Activated CD4-positive, alpha-beta memory T cell treated with anti-CD3 and anti-CD28 coated beads, Interleukin-2, amount 10 ng/mL, durations not matched to agents 7 days and 5 days (primary cell): ENCODE data around the gene KLF13. TPM values are rescaled to one million over a fixed set of nuclear protein-coding genes. Genes with fewer than 3 reads are reported as not detected.

Experiments
- CTCF ChIA-PET: fragments of 350-600 bp; sonication (Branson Sonifier 250); formaldehyde crosslinking; loops from one replicate; lab custom pipeline; 2021; ENCODE audit warnings: antibody characterized with exemption, inconsistent platforms; lab: Charles Lee
- POLR2A ChIA-PET: fragments of 350-600 bp; sonication (Branson Sonifier 250); formaldehyde crosslinking; loops from one replicate; lab custom pipeline; 2021; ENCODE audit warnings: antibody characterized with exemption; lab: Charles Lee
- DNase-seq: peaks from one replicate; pipeline ENCODE4 v3.0.0-alpha.2; 2020
- H3K27ac Mint-ChIP-seq: one replicate; pipeline ENCODE4 v1.8.0; 2021; ENCODE audit warnings: mild to moderate bottlenecking, mixed read lengths
- H3K27me3 Mint-ChIP-seq: one replicate; pipeline ENCODE4 v1.8.0; 2021; ENCODE audit warnings: mixed read lengths
- H3K36me3 Mint-ChIP-seq: one replicate; pipeline ENCODE4 v1.8.0; 2021; ENCODE audit warnings: low read depth, mixed read lengths
- H3K4me1 Mint-ChIP-seq: one replicate; pipeline ENCODE4 v1.8.0; 2021; ENCODE audit warnings: mixed read lengths
- H3K4me3 Mint-ChIP-seq: one replicate; pipeline ENCODE4 v1.8.0; 2021; ENCODE audit warnings: mild to moderate bottlenecking, mixed read lengths
- H3K9me3 Mint-ChIP-seq: one replicate; pipeline ENCODE4 v1.8.0; 2021; ENCODE audit warnings: mixed read lengths
- total RNA-seq, 2 experiments: library from RNA; stranded (reverse); gene quantifications; one replicate each; pipeline ENCODE4 v1.2.3, GENCODE V29; 2021

KLF13 gene
- total RNA-seq, 2 experiments from 2014 or later = 199 TPM

DNA sequence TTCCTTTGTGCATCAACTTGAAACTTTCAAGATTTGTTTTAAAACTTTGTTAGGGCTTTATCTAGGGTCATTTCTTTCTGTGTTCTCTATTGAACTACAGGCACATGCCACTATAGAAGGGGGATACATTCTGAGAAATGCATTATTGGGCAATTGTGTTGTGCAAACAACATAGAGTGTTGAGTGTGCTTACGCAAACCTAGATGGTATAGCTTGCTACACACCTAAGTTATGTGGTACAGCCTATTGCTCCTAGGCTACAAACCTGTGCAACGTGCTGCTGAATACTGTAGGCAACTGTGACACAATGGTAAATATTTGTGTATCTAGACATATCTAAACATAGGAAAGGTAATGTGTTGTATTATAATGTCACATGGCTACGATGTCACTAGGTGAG is 33.0 kb upstream of the KLF13 start:
- Mint-ChIP-seq H3K4me3 (no peak overlapping the region), H3K36me3 (no peaks in the 10 kb centered on the region), H3K27me3 (peaks cover 54% of the 10 kb centered on the region), H3K9me3 (peaks cover 3% of the 10 kb centered on the region), H3K4me1 (no peaks in the 10 kb centered on the region), H3K27ac (no peak overlapping the region)
- ChIA-PET POLR2A (no interaction called here), CTCF (no interaction called here)
- DNase-seq = no peak

- no peaks in the 10 kb centered on the region for H3K4me1 Mint-ChIP-seq
- peak; percentile 9 for DNase-seq
- CTCF ChIA-PET = no interaction called here
- H3K4me3 Mint-ChIP-seq = no peak overlapping the region
- no peaks in the 10 kb centered on the region for H3K9me3 Mint-ChIP-seq
- no peaks in the 10 kb centered on the region for H3K36me3 Mint-ChIP-seq
- no peak overlapping the region for H3K27ac Mint-ChIP-seq
- H3K27me3 Mint-ChIP-seq = peaks cover 52% of the 10 kb centered on the region
- POLR2A ChIA-PET = no interaction called here
Observed at GRCh38 chr15:31294067-31294466, 32.6 kb upstream of the KLF13 start.

GRCh38 chr15:31295658-31296057 is 31.0 kb upstream of the KLF13 start:
- Mint-ChIP-seq H3K27ac (no peak overlapping the region), H3K27me3 (peaks cover 48% of the 10 kb centered on the region), H3K9me3 (no peaks in the 10 kb centered on the region), H3K36me3 (no peaks in the 10 kb centered on the region), H3K4me1 (no peaks in the 10 kb centered on the region), H3K4me3 (no peak overlapping the region)
- peak; percentile 9 for DNase-seq
- ChIA-PET POLR2A (no interaction called here), CTCF (no interaction called here)

GRCh38 chr15:31296219-31296645 is 30.4 kb upstream of the KLF13 start:
- no peak overlapping the region for H3K27ac Mint-ChIP-seq
- ChIA-PET POLR2A (no interaction called here), CTCF (no interaction called here)
- H3K4me3 Mint-ChIP-seq = no peak overlapping the region
- H3K36me3 Mint-ChIP-seq = no peaks in the 10 kb centered on the region
- no peak for DNase-seq
- H3K4me1 Mint-ChIP-seq = no peaks in the 10 kb centered on the region
- no peaks in the 10 kb centered on the region for H3K9me3 Mint-ChIP-seq
- peaks cover 44% of the 10 kb centered on the region for H3K27me3 Mint-ChIP-seq

GRCh38 chr15:31296646-31297574 is 29.7 kb upstream of the KLF13 start:
- Mint-ChIP-seq H3K9me3 (no peaks in the 10 kb centered on the region), H3K27me3 (peaks cover 38% of the 10 kb centered on the region), H3K4me1 (no peaks in the 10 kb centered on the region), H3K27ac (no peak overlapping the region), H3K36me3 (no peaks in the 10 kb centered on the region), H3K4me3 (no peak overlapping the region)
- ChIA-PET POLR2A (no interaction called here), CTCF (no interaction called here)
- peak; percentile 12 for DNase-seq

GRCh38 chr15:31297575-31298456 is 28.8 kb upstream of the KLF13 start:
- Mint-ChIP-seq H3K27me3 (peaks cover 29% of the 10 kb centered on the region), H3K4me1 (peaks cover 3% of the 10 kb centered on the region), H3K4me3 (no peak overlapping the region), H3K9me3 (no peaks in the 10 kb centered on the region), H3K36me3 (no peaks in the 10 kb centered on the region), H3K27ac (no peak overlapping the region)
- DNase-seq = peak; percentile 9
- ChIA-PET POLR2A (interaction anchor here (2.2 kb wide), 1 partner anchor 28 kb away, joined by 6 read pairs; the partner anchor contains the start of gene KLF13), CTCF (no interaction called here)

DNA sequence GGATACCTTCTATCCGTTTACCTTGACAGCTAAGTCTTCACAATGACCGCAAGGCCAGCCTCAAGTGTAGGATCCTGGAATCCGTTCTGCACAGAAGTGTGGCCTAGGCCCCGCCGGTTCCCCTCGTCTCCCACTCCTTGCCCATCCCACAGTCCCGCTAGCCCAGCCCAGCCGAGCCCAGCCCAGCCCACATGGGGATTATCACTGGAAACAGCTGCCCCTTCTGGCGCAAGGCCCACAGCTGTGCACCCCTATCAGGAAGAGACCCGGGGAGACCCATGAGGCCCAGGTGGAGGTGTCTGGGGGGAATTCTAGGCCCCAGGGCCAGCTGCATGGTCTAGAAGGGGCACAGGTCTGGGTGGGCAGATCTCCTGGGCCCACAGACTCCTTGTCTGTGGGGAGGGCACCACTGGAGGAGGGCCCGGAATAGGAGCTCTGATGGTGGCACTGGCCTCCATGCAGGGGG is 27.9 kb upstream of the KLF13 start:
- Mint-ChIP-seq H3K27ac (no peak overlapping the region), H3K36me3 (no peaks in the 10 kb centered on the region), H3K4me3 (no peak overlapping the region), H3K9me3 (no peaks in the 10 kb centered on the region), H3K4me1 (peaks cover 12% of the 10 kb centered on the region), H3K27me3 (peaks cover 19% of the 10 kb centered on the region)
- CTCF ChIA-PET = no interaction called here
- POLR2A ChIA-PET = interaction anchor here (1.1 to 2.2 kb wide), 2 partner anchors 13 to 27 kb away, joined by 3 to 6 read pairs; partner anchors contain the start of gene KLF13
- peak; percentile 9 for DNase-seq

- no peak overlapping the region for H3K27ac Mint-ChIP-seq
- no peaks in the 10 kb centered on the region for H3K9me3 Mint-ChIP-seq
- CTCF ChIA-PET = no interaction called here
- no peak overlapping the region for H3K4me3 Mint-ChIP-seq
- H3K36me3 Mint-ChIP-seq = no peaks in the 10 kb centered on the region
- POLR2A ChIA-PET = interaction anchor here (2.2 kb wide), 1 partner anchor 26 kb away, joined by 6 read pairs; the partner anchor contains the start of gene KLF13
- H3K4me1 Mint-ChIP-seq = peaks cover 16% of the 10 kb centered on the region
- DNase-seq = peak; percentile 8
- H3K27me3 Mint-ChIP-seq = peaks cover 14% of the 10 kb centered on the region
Observed at GRCh38 chr15:31300208-31300661, 26.4 kb upstream of the KLF13 start.

DNA sequence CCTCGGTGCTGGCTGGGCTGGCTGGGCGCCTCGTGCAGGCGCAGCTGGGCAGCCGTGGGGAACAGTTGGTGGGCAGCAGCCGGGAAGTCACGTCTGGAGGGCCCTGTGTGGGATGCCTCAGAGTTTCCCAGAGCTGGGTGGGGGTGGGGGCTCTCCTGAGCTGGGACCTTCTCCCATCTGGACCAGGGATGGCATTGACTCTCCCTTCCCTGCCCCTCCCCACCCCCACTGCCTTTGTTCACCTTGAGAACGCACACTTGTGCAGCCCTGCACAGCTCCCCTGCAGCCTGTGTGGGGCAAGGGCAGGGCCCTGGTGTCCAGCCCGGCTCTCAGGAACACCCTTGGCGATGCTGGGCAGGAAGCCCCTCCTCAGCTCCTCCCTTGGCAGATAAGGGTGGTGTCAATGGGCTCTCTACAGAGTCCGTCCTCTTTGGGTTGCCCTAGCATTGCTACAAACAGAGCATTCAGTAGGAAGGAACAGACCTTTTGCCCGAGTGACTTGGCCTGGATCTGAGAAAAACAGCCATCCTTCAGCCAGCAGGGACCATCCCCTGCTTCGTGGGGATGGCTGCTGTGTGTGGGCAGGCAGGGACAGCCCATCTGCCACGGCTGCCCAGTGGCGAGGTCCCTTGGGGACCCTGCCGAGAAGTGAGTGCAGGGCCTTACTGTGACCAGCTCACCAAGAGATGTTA is 25.5 kb upstream of the KLF13 start:
- H3K4me3 Mint-ChIP-seq = no peak overlapping the region
- H3K4me1 Mint-ChIP-seq = peaks cover 16% of the 10 kb centered on the region
- no peaks in the 10 kb centered on the region for H3K9me3 Mint-ChIP-seq
- no peaks in the 10 kb centered on the region for H3K36me3 Mint-ChIP-seq
- POLR2A ChIA-PET = no interaction called here
- peak; percentile 15 for DNase-seq
- CTCF ChIA-PET = no interaction called here
- H3K27ac Mint-ChIP-seq = no peak overlapping the region
- peaks cover 9% of the 10 kb centered on the region for H3K27me3 Mint-ChIP-seq

- H3K36me3 Mint-ChIP-seq = no peaks in the 10 kb centered on the region
- peaks cover 16% of the 10 kb centered on the region for H3K4me1 Mint-ChIP-seq
Observed at GRCh38 chr15:31301673-31301990, 25.0 kb upstream of the KLF13 start.

DNA sequence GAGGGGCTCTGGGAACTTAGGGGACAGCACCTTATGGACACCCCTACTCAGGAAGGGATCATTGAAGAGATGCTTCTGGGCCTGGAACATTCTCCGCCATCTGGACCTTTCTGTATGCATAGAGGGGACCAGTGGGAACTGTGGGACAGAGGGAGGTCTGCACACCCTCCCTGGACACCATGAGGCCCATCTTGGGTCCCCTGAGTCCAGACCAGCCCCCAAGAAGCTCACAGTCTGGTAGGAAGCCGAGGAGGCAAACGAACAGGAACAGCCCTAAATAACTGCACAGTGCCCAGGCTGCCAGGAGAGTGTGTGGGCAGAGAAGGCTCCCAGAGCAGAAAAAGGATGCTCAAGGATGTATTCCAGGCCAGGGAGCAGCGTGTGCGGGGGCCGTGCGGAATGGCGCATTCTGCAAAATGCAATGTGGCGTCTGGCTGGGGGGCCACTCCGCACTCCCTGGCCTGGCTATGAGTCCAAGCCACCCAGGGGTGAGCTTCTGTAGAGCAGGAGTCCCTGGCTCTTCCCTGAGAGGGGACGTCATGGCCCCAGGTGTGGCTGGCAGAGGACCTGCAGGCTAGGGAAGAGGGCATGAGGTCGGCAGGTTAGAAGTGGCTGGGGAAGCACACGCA is 24.5 kb upstream of the KLF13 start:
- CTCF ChIA-PET = no interaction called here
- POLR2A ChIA-PET = no interaction called here
- peaks cover 1% of the 10 kb centered on the region for H3K27me3 Mint-ChIP-seq
- H3K4me3 Mint-ChIP-seq = no peak overlapping the region
- H3K4me1 Mint-ChIP-seq = peaks cover 16% of the 10 kb centered on the region
- H3K9me3 Mint-ChIP-seq = no peaks in the 10 kb centered on the region
- peak; percentile 15 for DNase-seq
- no peak overlapping the region for H3K27ac Mint-ChIP-seq
- no peaks in the 10 kb centered on the region for H3K36me3 Mint-ChIP-seq

More at GRCh38 chr15:31301673-31301990, 25.0 kb upstream of the KLF13 start:
- ChIA-PET POLR2A (no interaction called here), CTCF (no interaction called here)
- DNase-seq = no peak
- no peaks in the 10 kb centered on the region for H3K9me3 Mint-ChIP-seq
- peaks cover 4% of the 10 kb centered on the region for H3K27me3 Mint-ChIP-seq
- H3K4me3 Mint-ChIP-seq = no peak overlapping the region
- H3K27ac Mint-ChIP-seq = no peak overlapping the region
